ENCODE data around the gene TMCO2.

GRCh38 chr1:40210511-40211204 lies 37.1 kb upstream of the TMCO2 start:
- TF ChIP-seq, protein P1, sequence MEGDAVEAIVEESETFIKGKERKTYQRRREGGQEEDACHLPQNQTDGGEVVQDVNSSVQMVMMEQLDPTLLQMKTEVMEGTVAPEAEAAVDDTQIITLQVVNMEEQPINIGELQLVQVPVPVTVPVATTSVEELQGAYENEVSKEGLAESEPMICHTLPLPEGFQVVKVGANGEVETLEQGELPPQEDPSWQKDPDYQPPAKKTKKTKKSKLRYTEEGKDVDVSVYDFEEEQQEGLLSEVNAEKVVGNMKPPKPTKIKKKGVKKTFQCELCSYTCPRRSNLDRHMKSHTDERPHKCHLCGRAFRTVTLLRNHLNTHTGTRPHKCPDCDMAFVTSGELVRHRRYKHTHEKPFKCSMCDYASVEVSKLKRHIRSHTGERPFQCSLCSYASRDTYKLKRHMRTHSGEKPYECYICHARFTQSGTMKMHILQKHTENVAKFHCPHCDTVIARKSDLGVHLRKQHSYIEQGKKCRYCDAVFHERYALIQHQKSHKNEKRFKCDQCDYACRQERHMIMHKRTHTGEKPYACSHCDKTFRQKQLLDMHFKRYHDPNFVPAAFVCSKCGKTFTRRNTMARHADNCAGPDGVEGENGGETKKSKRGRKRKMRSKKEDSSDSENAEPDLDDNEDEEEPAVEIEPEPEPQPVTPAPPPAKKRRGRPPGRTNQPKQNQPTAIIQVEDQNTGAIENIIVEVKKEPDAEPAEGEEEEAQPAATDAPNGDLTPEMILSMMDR (IDR thresholded peaks at IDR 0.05; ENCODE audit: insufficient read depth, low read length, poor library complexity, severe bottlenecking) = no peak
- TF ChIP-seq EZH2phosphoT487 (conservative IDR thresholded peaks at IDR 0.05; ENCODE audit: low read length) = no peak
